Prostate gland (tissue), 2 donors: ENCODE measurements around the gene HNRNPLL.

Experiments
- CTCF ChIP-seq, 4 experiments: fragments of 200-600 bp in 2 of 4; fragments of 450-650 bp in 2 of 4; sonication (generic) in 2 of 4; IDR thresholded peaks; 1 replicate in 3 of 4; 2 replicates in 1 of 4; pipeline ENCODE4 v1.5.1; 2016 to 2019; ENCODE audit warnings: antibody characterized with exemption in 4 of 4, mild to moderate bottlenecking in 2 of 4, moderate library complexity in 2 of 4
- POLR2A ChIP-seq: fragments of 450-650 bp; IDR thresholded peaks from one replicate; pipeline ENCODE4 v1.6.1; 2016; ENCODE audit warnings: antibody characterized with exemption, mild to moderate bottlenecking
- POLR2AphosphoS5 ChIP-seq: sonication (generic); formaldehyde crosslinking; IDR thresholded peaks from one replicate; pipeline ENCODE4 v1.6.1; 2017; ENCODE audit warnings: antibody characterized with exemption

GRCh38 chr2:38529208-38529607 is 73.5 kb downstream of the HNRNPLL start:
- TF ChIP-seq CTCF (IDR thresholded peaks at IDR 0.05), result no peak
- no peak for TF ChIP-seq POLR2A
- no peak for TF ChIP-seq POLR2AphosphoS5
